Measurements from ENCODE around the gene B4GALNT1.

GRCh38 chr12:57625261-57626032, 7.6 kb downstream of the B4GALNT1 start:
- TF ChIP-seq CTCF (IDR thresholded peaks at IDR 0.05; ENCODE audit: poor library complexity) (no peak), EZH2 (IDR thresholded peaks at IDR 0.05; ENCODE audit: borderline replicate concordance) (no peak)

Measured in hepatocyte (in vitro differentiated cells).